Ishikawa (cell line): ENCODE data around the gene PLD1.

Experiments used
- CEBPB ChIP-seq: IDR thresholded peaks from 2 replicates; pipeline ENCODE4 v1.6.1; 2012
- EP300 ChIP-seq: IDR thresholded peaks from 2 replicates; pipeline ENCODE4 v1.6.1; 2012; ENCODE audit warnings: borderline replicate concordance
- FOXM1 ChIP-seq: IDR thresholded peaks from 2 replicates; pipeline ENCODE4 v1.6.1; 2012; ENCODE audit warnings: low read depth, borderline replicate concordance
- MAX ChIP-seq: IDR thresholded peaks from 2 replicates; pipeline ENCODE4 v1.6.1; 2012
- RAD21 ChIP-seq: IDR thresholded peaks from 2 replicates; pipeline ENCODE4 v1.6.1; 2012; ENCODE audit warnings: low read depth
- REST ChIP-seq: IDR thresholded peaks from 2 replicates; pipeline ENCODE4 v1.6.1; 2012; ENCODE audit warnings: low read depth, mild to moderate bottlenecking
- TAF1 ChIP-seq: IDR thresholded peaks from 2 replicates; pipeline ENCODE4 v1.6.1; 2012; ENCODE audit warnings: low read depth, mild to moderate bottlenecking
- YY1 ChIP-seq: IDR thresholded peaks from 2 replicates; pipeline ENCODE4 v1.6.1; 2012; ENCODE audit warnings: low read depth

GRCh38 chr3:171732756-171733155 is 77.5 kb downstream of the PLD1 start:
- no peak for TF ChIP-seq YY1
- TF ChIP-seq REST = no peak
- no peak for TF ChIP-seq CEBPB
- TF ChIP-seq EP300 = no peak
- TF ChIP-seq FOXM1 = no peak
- no peak for TF ChIP-seq MAX
- TF ChIP-seq TAF1 = no peak
- no peak for TF ChIP-seq RAD21
